NCI-H1092 (cell line): Measurements from ENCODE around the gene BORCS6.

Experiments
- DNase-seq: peaks from one replicate; lab custom pipeline; 2025; lab: John Stamatoyannopoulos, UW

The BORCS6 gene

DNA sequence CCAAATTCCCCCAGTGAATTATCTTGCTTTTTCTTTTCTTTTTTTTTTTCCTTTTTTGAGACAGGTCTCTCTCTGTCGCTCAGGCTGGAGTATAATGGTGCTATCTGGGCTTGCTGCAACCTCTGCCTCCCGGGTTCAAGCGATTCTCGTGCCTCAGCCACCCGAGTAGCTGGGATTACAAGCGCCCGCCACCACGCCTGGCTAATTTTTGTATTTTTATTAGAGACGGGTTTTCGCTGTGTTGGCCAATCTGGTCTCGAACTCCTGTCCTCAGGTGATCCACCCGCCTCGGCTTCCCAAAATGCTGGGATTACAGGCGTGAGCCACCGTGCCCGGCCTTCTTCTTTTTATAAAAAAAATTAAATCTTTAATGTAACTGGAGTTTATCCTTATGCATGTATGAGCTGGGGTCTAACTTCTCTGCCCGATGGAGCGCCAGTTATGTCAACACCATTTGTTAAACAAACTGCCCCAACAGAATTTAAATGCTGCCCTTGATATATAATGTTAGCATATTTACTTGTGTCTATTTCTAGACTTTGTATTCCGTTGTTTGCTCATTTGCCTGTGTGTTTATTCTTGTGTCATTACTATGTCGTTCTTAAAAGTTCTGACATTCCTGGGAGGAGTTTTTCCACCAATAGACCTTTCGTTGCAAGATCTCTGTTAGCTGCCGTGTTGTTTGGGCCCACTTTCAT lies 20.9 kb upstream of the BORCS6 start:
- DNase-seq = no peak

DNA sequence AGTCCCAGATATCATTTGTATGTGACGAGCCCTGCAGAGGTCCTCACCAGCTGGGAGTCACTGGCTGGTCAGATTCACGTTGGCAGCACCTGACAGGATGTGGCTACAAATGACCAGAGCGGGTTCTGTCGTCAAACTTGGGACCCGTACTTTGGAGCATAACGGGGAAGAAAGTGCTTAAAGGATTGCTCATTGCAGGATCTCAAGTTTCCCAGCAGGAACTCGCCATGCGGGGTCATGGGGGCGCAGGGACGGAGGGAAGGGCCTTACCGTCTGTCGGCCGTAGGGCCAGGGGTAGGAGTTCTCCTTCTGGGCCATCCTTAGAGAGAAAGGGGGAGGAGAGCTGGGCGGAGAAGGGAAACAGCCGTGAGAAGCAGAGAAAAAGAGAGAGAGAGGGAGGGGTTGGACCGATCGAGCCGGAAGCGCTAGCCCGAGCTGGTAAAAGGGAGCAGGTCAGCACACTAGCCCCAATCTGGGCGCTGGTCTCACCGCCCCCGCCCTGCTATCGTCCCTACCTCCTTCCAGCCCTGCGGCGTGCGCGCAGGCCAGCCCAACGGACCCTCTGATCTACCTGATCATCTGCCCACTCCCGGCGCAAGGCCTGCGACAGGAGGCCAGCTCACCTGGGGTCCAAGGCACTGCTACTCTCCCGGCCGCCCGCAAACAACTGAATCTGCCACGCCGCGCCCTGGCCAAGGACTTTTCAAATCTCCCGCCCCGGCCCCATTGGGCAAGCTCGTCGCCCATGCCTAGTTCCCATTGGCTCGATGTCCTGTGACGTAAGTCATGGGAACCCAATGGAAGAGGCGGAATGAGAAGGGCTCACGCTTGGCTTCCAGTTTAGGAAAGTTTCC lies 20.2 kb upstream of the BORCS6 start, which contains the start of gene AURKB:
Gene AURKB (minus strand): TSS at position 669 of the 854 bp plus-strand sequence. CDS start 351 bp downstream, at position 318.
- DNase-seq = peak; percentile 91

DNA sequence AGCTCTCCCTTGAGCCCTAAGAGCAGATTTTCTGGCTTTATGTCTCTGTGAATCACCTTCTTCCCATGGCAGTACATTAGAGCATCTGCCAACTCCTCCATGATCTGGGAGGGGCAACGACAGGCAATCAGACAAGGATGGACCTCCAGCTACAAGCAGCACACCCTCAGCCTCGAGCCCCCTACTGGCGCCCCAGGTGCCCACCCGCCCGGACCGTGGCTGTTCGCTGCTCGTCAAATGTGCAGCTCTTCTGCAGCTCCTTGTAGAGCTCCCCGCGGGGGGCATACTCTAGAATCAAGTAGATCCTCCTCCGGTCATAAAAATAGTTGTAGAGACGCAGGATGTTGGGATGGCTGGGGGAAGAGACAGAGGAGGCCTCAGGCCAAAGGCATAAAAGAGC lies 16.6 kb upstream of the BORCS6 start:
- DNase-seq = no peak

DNA sequence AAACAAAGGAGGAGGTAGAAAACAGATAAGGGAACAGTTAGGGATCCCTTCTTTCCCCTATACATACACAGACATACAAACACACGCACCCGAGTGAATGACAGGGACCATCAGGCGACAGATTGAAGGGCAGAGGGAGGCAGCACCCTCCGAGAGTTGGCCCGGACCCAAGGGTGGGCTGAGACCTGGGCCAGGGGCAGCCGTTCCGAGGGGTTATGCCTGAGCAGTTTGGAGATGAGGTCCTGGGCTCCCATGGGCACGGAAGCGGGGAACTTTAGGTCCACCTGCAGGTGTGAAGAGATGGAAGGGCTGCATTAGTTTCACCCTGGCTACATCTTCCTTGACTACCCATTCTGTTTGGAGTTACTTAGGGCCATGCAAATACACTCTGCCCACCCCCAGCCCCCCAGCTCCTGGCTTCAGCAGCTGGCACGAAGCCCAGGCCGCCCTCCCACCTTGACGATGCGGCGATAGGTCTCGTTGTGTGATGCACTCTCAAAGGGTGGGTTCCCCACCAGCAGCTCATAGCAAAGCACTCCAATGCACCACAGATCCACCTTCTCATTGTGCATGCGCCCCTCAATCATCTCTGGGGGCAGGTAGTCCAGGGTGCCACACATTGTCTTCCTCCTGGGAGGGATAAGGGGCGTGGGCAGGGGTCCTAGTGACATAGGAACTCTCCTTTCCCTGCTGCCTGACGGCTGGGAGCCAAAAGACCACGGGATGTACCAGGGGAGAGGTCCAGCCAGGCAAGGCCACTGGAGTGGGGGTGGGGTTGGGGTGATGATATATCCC lies 15.0 kb upstream of the BORCS6 start:
- no peak for DNase-seq

DNA sequence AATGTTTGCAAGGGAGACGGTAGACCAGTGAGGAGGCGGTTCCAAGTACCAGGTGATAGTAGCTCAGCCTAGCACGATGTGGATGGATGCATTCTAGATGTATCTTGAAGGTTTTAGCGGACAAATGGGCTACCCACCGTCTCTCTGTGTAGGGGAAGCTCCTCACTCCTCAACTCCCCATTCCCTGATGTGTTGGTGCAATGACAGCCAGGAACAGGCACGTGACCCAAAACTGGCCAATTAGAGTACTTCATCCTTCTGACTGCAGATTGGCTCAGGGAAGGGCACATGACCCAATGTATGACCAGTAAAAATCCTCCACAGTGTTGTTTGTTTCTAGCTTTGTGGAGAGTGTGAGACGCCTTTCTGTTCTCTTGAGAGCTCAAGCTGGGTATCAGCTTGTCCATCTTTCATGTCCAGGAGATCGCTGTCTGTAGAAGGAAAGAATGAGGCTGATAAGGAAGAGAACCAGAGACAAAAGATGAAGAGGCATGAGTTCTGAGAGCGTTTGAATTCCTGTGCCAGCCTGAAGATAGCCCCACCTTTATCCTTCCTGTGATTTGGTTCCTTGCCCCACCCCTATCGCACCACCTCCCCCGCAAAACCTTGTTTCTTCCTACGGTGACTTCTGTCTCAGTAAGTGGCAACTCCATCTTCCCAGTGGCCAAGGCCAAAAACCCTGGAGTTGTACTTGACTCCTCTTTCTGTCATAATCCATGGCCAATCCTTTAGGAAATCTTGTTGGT lies 2.3 kb upstream of the BORCS6 start:
- no peak for DNase-seq

DNA sequence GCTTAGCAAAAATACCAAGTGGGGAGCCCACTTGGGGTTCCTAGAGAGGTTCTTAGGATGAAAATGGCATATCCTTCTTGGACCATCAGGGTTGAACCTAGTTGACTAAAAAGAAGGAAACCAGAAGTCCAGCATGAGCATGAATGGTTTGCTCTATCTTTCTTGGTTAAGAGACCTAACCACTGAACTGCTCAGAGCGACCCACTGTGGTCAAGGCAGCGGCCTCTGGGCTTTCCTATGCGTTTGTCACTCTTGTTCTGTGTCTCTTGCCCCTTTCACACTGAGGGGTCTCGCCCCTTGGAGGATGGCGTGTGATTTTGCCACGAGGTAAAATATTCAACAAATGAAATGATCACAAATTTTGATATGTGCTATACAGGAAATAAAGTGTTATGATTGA lies 526 bp upstream of the BORCS6 start:
- DNase-seq = no peak

DNA sequence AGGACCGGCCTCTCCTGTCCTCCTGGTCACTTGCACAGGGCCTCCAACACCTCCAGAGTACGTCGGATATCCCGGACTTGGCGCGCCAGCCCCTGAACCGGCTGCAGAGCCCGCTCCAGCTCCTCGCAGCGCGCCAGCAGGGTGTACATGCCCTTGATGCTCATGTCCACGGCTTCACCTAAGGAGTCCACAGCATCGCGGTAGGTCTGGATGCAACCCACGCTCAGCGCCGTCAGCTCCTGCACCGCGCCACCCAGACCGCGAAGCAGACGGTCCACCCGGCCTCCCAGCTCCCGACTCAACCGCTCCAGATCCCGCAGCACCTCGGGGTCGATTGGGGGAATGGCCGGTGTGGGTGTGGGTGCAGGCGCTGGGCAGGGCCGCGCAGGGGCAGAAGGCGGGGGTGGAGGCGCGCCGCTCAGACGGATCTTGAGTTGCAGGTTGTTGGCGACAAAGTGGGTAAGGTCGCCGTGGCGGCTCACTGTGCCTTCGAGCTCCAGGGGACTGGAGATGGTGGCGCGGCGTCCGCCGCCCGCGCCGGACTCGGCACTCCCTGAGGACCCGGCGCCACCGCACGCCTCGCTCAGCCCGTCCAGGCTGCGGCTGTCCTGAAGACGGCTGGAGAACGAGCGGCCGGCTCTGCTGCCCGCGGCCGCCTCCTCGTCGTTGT lies 804 bp downstream of the BORCS6 start:
- no peak for DNase-seq

DNA sequence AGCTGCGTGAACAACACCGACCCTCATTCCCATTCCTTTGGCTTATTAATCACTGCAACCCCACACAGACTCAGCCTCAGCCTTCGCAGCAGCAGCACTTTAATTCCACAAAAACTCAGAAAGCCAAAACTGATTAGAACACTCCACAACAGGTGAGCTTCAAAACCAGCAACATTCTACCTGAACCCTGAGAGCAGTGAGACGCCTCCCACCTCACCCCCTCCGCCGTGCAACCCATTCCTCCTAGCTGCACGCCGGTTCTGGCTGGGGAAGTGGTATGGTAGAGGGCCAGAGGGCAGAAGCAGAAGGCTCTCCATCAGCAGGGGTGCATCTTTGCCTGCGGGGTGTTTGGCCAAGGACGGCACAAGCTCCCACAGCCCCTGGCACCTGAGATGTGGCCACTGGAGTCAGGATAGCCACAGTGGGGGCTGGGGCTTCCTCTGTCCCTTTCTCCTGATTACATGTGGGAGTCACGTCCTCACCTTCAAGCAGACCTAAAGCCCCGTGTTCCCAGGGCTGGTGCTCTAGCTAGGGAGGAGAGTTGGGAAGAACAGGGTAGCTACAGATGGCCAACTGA lies 1.6 kb downstream of the BORCS6 start:
- no peak for DNase-seq

DNA sequence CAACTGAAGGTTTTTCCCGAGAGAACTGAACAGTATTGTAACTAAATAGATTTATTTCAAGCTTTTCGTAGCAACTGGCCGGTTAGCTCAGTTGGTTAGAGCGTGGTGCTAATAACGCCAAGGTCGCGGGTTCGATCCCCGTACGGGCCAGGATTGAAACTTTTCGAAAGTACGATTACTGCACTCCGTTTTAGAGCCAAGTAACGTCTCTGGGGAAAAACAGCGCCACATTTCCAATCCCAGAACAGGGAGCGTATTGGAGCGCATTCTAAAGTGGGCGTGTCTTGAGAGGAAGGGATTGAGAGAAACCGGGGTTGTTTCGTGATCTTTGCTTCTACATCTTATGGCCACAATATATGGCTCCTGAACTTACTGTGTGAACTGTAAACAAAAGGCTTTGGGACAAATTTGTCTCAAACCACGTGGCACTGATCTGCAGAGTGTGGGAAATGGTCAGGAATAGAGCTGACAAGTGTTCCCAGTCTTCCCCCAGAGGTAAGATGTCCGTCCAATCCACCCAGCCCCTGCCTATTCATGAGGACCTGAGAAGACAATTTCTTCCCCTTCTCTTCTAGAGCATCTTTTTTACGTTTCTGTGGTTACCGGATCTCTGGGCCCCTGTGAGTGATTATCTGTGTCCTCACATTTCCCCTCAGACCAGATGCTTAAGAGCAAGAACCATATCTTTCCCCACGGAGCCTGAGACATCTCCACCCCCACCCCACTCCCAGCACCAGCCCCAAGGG lies 2.3 kb downstream of the BORCS6 start:
- DNase-seq = peak; percentile 91

DNA sequence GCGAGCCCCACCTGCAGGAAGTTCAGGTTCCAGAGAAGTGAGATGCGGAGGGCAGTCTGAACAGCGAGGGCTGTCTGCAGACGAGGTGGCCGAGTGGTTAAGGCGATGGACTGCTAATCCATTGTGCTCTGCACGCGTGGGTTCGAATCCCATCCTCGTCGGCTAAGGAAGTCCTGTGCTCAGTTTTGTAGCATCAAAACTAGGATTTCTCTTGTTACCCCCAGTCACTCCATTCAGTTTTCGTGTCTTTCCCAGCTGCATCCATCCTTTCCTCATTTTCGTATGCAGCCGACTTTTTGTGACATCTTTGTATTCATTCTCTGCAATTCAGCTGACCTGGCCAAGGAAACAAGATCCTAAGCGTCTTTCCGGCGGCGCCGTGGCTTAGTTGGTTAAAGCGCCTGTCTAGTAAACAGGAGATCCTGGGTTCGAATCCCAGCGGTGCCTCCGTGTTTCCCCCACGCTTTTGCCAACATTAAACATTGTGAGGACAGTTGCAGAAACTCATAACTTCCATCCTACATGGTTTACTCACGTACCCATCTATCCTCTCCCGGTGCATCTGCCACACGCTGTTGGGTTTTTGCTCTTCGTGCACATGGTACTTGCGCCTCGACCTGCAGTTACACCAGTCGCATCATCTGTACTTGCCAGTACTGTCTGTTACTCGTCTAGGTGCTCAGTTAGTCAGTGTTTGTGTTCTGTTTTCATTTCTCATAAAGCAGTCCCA lies 3.0 kb downstream of the BORCS6 start:
- DNase-seq = peak; percentile 84

DNA sequence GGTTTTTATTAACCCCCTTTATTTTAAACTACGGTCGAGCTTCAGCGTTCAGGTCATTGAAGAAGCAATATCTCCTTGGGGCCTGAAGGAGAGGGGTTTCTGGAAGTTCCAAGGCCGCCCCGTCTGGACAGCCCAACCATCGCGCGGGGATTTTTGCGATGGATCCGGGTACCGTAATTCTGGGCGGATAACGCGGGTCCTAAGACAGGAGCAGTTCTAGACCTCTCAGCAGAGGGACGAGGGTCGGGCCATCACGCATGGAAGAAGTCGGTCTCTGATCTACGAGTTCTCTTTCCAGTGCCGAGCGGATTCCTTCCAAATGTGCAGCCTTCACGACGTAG lies 3.6 kb downstream of the BORCS6 start:
- no peak for DNase-seq

DNA sequence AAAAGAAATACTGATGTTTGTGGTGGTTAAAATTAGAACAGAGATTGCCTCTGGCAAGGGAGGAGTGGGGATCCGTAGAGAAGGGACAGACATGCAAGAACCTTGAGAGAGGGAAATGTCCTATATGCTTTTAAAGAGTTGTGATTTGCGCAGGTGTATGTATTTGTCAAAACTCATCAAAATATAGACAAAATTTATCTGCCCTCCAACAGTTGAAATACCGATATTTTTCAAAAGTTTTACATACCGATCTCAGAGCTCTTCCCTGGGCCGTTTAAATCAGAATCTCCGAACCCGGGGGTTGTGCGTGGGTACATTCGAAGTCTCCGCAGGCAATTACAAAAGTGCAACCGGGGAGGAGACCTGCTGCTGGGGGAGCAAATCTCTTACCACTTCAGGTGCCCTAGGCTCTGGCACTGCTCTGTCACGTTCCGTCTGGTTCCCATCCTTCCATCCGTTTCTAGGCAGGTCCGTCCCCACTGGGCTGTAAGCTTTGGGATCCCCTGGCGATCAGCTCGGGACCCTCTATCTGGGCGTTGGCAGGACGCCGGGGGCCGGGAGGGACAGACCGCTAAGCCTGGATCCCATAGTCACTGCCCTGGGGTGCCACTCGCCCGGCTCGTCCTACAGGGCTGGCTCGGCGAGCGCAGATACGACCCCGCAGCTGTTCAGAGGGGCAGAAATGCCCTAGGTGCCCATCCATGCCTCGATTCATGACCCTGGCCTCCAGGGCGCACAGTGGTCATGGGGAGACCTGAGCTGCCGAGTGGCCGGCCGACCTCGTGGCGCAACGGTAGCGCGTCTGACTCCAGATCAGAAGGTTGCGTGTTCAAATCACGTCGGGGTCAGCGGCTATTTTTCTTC lies 4.2 kb downstream of the BORCS6 start:
- peak; percentile 30 for DNase-seq

DNA sequence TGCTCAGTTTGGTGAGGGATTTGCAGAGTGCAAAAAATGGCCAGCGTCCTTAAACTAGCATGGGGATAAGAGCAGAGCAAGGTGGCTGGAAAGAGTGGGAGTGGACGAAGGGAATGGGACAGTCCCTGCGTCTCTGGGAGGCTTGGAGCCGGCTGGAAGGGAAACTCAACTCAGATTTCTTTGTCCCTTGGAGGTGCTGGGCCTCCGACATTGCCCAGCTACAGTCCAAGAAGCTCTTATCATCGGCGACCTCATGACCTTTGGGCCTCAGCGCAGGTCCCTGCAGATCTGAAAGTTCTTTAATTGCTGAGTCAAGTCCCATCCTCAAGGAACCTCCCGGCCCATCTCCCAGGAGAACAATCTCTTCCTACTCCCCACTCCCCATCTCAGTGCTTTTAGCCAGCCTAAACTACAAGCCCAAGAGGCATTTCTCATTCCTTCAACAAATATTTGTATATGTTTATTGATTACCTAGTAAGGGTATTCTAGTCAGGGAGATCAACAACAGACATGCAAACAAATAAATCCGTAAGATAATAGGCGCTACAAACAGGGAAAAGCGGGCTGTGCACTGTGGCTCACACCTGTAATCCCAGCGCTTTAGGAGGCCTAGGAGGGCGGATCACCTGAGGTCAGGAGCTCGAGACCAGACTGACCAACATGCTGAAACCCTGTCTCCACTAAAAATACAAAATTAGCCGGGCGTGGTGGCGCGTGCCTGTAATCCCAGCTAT lies 12.8 kb downstream of the BORCS6 start:
- DNase-seq = no peak

DNA sequence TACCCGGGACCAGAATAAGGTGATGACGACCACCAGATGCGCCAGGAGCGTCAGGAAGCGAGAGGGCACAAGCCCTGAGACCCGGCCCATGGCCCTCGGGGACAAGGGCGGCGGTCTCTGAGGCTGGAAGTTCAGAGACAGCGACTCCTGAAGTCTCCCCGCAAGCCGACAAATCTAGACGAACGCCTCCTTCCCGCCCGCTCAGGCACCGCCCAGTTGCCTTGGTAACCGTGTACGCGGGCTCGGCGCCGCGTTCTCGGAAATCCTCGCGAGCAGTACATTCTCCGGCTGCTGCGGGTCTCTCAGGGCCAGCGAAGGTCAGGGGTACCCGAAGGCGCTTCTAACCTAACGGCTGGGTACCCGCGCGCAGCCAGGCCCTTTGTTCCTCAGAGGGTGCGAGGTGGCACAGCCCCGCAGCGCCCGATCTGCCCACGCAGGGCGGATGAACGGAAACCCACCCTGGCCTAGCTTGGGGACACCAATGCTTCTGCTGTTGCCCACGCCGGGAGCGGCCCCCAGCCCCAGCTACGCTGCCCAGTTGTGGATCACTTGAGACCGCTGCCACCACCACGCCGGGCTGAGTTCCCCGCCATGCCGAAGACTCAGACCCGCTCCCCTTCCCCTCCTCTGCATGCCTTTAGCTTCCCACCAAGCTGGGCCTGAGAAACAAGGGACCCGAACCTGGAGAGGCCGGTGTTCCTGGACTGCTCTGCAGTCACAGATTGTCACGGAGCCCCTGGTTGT lies 13.6 kb downstream of the BORCS6 start, which contains the start of gene TMEM107:
Gene TMEM107 (minus strand): TSS at position 184 of the 744 bp plus-strand sequence. CDS start 94 bp downstream, at position 90.
- peak; percentile 71 for DNase-seq

DNA sequence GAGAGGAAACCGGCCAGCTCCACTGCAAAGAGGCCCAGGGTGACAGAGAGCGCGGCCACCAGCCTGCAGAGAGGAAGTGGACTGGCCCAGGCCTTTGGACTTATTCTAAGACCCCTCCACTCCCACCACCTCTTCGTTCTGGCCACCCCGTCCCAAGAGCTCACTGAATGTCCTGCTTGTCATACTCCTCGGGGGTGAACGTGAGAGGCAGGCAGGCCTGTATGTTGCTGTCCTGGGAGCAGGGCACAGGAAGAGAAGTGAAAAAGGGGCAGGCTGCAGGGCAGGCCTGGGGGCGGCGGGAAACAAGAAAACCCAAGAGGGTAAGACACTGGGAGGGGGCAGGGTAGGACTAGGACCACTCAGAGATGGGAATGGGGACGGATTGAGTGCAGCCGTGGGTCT lies 14.2 kb downstream of the BORCS6 start:
- no peak for DNase-seq

DNA sequence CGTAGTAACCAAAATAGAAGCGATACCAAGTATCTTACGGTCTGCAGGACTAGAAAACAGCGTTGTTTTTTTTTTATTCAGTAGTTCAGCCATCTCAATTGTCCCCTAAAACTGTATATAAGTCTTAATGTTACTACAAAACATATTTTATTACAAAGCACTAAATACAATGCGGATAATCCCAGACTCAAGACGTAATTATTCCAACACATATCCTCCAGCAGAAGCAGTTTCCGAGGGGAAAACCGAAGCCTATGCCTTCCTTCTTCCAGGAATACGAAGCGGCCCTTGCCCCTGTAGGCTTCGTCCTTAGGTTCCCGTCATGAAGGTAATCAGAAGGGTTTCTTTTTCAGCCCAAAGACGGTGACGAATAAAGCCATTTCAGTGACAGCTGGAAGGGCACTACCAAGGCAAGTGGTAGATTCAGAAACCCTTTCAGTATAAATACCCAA lies 16.1 kb downstream of the BORCS6 start:
- DNase-seq = no peak
